Activated T-helper 17 cell treated with anti-CD3 and anti-CD28 coated beads, Interleukin-2, amount 50 U/mL, for 72 hours (primary cell): ENCODE data around the gene CARD11. TPM values are rescaled to one million over a fixed set of nuclear protein-coding genes. Genes with fewer than 3 reads are reported as not detected.
A peak's percentile ranks its signal among the peaks of the same experiment; 100 is the strongest.

Experiments used
- ATAC-seq: fragments of 150-1000 bp; cut with Tn5 transposase; replicated peaks from 2 replicates; pipeline ENCODE4 v1.10.0; 2021; ENCODE audit warnings: mild to moderate bottlenecking, moderate library complexity
- H3K27ac Mint-ChIP-seq: one replicate; pipeline ENCODE4 v1.8.0; 2022; ENCODE audit warnings: mixed read lengths
- H3K27me3 Mint-ChIP-seq: one replicate; pipeline ENCODE4 v1.8.0; 2022; ENCODE audit warnings: mixed read lengths
- H3K36me3 Mint-ChIP-seq: one replicate; pipeline ENCODE4 v1.8.0; 2022; ENCODE audit warnings: low read depth, mild to moderate bottlenecking, mixed read lengths
- H3K4me1 Mint-ChIP-seq: one replicate; pipeline ENCODE4 v1.8.0; 2022; ENCODE audit warnings: mixed read lengths
- H3K4me3 Mint-ChIP-seq: one replicate; pipeline ENCODE4 v1.8.0; 2022; ENCODE audit warnings: mild to moderate bottlenecking, mixed read lengths
- H3K9me3 Mint-ChIP-seq: one replicate; pipeline ENCODE4 v1.8.0; 2022; ENCODE audit warnings: mixed read lengths
- total RNA-seq, 2 donors: library from RNA; stranded (reverse); gene quantifications; one replicate each; pipeline ENCODE4 v1.2.3, GENCODE V29; 2022

The CARD11 gene
- total RNA-seq, 2 donors from 2014 or later: 98.7 to 112 TPM

DNA sequence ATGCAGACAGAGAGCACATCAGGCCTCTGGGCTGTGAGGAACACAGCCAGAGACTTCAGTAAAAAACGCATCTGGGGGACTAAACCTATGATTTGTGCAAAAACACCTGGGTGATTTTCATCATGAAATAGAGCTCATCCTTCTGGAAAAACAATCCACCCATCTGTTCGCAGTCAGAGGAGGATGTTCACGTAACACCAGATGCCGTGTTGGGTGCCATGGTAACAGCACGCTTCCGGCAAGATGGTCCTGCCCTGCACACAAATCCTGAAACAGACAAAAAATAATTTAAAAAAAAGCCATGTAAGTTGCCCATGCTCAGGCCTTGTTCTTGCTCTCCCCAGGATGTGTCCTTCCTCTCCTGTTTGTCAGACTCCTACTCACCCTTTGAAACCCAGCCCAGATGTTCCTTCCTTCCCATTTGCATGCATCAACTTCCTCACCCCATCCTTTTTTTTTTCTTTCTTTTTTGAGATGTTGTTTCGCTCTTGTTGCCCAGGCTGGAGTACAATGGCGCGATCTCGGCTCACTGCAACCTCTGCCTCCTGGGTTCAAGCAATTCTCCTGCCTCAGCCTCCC, 171.3 kb downstream of the CARD11 start:
- Mint-ChIP-seq H3K36me3 (no peaks in the 10 kb centered on the region), H3K4me1 (peaks cover 19% of the 10 kb centered on the region), H3K4me3 (no peak overlapping the region), H3K27me3 (no peaks in the 10 kb centered on the region), H3K27ac (peak overlapping the region; percentile 31), H3K9me3 (no peaks in the 10 kb centered on the region)
- no peak for ATAC-seq

- H3K4me3 Mint-ChIP-seq: peak overlapping the region; percentile 69
- H3K9me3 Mint-ChIP-seq: no peaks in the 10 kb centered on the region
- ATAC-seq: peak; percentile 94
- H3K27ac Mint-ChIP-seq: peak overlapping the region; percentile 86
- H3K36me3 Mint-ChIP-seq: no peaks in the 10 kb centered on the region
- H3K27me3 Mint-ChIP-seq: no peaks in the 10 kb centered on the region
- H3K4me1 Mint-ChIP-seq: peaks cover 19% of the 10 kb centered on the region
These were observed 173.2 kb downstream of the CARD11 start for GRCh38 chr7:2870471-2870931.

DNA sequence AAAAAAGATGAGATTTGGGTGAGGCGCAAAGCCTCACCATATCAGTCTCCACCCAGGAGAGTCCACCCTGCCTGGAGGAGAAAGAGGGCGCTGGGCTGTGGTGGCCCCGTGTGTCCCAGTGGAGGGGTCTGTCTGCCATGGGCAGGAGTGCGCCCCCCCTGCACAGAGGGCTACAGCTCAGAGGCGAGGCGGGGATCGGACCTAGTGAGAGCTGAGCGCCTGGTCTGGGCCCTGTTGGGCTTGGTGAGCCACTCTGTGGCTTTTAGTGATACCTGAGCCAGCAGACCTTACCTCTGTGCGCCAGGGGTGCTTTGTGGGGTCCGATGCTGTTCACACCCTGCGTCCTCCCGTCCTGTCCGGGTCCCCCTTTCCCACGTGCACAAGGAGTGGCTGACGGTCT, 173.7 kb downstream of the CARD11 start:
- peak overlapping the region; percentile 69 for H3K4me3 Mint-ChIP-seq
- ATAC-seq: no peak
- H3K27me3 Mint-ChIP-seq: no peaks in the 10 kb centered on the region
- no peaks in the 10 kb centered on the region for H3K36me3 Mint-ChIP-seq
- H3K4me1 Mint-ChIP-seq: peaks cover 20% of the 10 kb centered on the region
- no peaks in the 10 kb centered on the region for H3K9me3 Mint-ChIP-seq
- H3K27ac Mint-ChIP-seq: peak overlapping the region; percentile 86

- Mint-ChIP-seq H3K36me3 (no peaks in the 10 kb centered on the region), H3K4me1 (peaks cover 24% of the 10 kb centered on the region), H3K9me3 (no peaks in the 10 kb centered on the region), H3K27ac (no peak overlapping the region), H3K4me3 (no peak overlapping the region), H3K27me3 (no peaks in the 10 kb centered on the region)
- ATAC-seq: no peak
These were observed 177.1 kb downstream of the CARD11 start for GRCh38 chr7:2866601-2867000.

DNA sequence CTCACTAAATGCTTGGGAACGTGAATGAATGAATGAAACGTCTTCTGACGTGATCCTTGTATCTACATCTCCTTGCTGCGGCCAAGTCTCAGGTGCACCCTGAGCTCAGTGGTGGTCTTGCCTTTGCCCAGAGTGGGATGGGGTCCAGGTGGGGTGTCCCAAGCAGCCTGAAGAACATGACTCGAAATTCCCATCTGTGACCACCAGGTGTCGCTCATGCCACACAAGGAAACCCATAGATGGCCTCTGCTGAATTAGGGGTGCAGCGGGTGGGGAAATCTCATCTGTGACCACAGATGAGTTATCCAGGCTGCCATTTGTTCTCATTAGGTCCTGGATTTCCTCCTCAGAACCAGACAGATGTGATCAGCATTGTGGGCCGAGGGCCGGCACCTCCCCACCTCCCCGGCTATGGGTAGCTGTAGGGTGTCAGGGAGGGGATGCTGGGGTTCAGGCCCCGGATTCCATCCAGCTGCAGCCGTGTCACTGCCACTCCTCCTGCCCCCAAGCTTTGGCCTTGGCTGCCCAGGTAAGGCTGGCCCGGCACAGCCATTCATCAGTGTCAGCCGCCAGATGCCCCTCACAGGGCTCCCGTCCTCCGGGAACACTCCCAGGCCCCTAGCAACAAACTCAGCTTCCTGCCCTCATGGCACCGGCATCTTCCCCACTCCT, 178.5 kb downstream of the CARD11 start:
- H3K4me1 Mint-ChIP-seq: peaks cover 17% of the 10 kb centered on the region
- no peaks in the 10 kb centered on the region for H3K36me3 Mint-ChIP-seq
- peak overlapping the region; percentile 83 for H3K4me3 Mint-ChIP-seq
- peak overlapping the region; percentile 5 for H3K27ac Mint-ChIP-seq
- no peaks in the 10 kb centered on the region for H3K9me3 Mint-ChIP-seq
- no peaks in the 10 kb centered on the region for H3K27me3 Mint-ChIP-seq
- no peak for ATAC-seq

GRCh38 chr7:2864204-2864985, 179.3 kb downstream of the CARD11 start:
- H3K4me3 Mint-ChIP-seq: peak overlapping the region; percentile 83
- no peaks in the 10 kb centered on the region for H3K36me3 Mint-ChIP-seq
- peaks cover 15% of the 10 kb centered on the region for H3K4me1 Mint-ChIP-seq
- peak overlapping the region; percentile 92 for H3K27ac Mint-ChIP-seq
- H3K27me3 Mint-ChIP-seq: no peaks in the 10 kb centered on the region
- H3K9me3 Mint-ChIP-seq: no peaks in the 10 kb centered on the region
- ATAC-seq: no peak

DNA sequence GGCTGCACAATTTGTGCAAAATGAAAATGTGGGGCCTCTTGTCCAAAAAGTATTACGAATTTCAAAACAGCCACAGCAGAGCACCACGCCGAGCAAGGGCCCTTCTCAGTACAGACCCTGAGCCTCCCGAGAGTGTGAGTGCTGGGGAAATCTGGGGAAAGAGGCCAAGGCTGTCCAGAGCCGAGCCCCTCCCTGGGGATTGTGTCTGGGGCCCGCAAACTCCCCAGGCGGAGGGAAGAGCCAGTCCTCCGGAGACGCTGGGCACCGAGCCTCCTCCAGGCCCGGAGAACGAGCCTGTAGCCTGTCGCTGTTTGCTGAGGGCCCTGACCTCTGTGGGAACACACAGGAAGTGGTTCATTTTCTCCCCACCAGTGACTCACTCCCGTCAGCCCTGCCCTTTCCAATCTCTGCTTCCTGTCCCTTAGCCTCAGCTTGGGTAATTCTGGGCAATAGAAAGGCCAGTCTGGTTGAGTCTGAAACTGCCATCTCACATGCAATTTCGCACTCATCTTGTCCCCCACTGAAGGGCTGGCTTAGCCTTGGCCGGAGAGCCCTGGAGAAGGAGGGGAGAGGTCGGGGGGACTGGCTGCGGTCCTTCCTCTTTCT, 180.1 kb downstream of the CARD11 start:
- peak; percentile 99 for ATAC-seq
- Mint-ChIP-seq H3K9me3 (no peaks in the 10 kb centered on the region), H3K27me3 (no peaks in the 10 kb centered on the region), H3K4me1 (peaks cover 10% of the 10 kb centered on the region), H3K36me3 (no peaks in the 10 kb centered on the region), H3K27ac (peak overlapping the region; percentile 92), H3K4me3 (peak overlapping the region; percentile 83)

GRCh38 chr7:2862831-2863361, 180.8 kb downstream of the CARD11 start:
- Mint-ChIP-seq H3K27me3 (no peaks in the 10 kb centered on the region), H3K4me3 (peak overlapping the region; percentile 83), H3K9me3 (no peaks in the 10 kb centered on the region), H3K36me3 (no peaks in the 10 kb centered on the region), H3K27ac (peak overlapping the region; percentile 92), H3K4me1 (peaks cover 10% of the 10 kb centered on the region)
- no peak for ATAC-seq

DNA sequence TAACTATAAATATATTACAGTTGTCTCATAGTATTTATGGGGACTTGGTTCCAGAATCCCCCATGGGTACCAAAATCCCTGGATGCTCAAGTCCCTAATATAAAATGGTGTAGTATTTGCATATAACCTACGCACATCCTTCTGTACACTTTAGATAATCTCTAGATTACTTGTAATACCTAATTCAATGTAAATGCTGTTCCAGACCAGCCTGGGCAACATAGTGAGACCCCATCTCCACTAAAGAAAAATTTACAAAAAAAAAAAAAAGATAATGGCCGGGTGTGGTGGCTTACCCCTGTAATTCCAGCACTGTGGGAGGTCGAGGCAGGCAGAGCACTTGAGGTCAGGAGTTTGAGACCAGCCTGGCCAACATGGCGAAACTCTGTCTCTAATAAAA, 182.2 kb downstream of the CARD11 start:
- no peak overlapping the region for H3K27ac Mint-ChIP-seq
- no peak for ATAC-seq
- no peak overlapping the region for H3K4me3 Mint-ChIP-seq
- H3K36me3 Mint-ChIP-seq: no peaks in the 10 kb centered on the region
- H3K4me1 Mint-ChIP-seq: peaks cover 10% of the 10 kb centered on the region
- no peaks in the 10 kb centered on the region for H3K9me3 Mint-ChIP-seq
- no peaks in the 10 kb centered on the region for H3K27me3 Mint-ChIP-seq

DNA sequence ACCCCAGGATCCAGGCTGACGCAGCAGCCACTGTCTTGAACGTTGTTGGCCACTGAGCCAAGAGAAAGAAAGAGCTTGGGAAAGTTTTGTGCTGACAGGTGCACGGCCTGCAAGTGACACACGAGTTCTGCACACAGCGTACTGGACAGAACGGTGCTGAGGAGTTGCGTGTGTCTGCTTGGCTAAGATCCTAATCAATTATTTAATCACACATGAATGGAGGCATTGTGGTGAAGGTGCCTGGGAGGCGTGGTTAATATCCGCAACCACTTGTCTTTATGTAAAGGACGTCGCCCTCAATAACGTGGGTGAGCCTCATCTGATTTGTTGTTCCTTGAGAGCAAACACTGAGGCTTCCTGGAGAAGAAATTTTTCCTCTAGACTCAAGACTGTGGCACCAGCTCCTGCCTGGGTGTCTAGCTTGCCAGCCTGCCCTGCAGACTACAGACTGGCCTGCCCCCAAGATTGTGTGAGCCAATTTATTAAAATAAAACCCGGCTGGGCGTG, 183.0 kb downstream of the CARD11 start:
- Mint-ChIP-seq H3K27me3 (no peaks in the 10 kb centered on the region), H3K27ac (no peak overlapping the region), H3K4me3 (no peak overlapping the region), H3K36me3 (no peaks in the 10 kb centered on the region), H3K9me3 (no peaks in the 10 kb centered on the region), H3K4me1 (peaks cover 10% of the 10 kb centered on the region)
- ATAC-seq: no peak

GRCh38 chr7:2859952-2860351, 183.7 kb downstream of the CARD11 start:
- Mint-ChIP-seq H3K27ac (no peak overlapping the region), H3K9me3 (no peaks in the 10 kb centered on the region), H3K4me1 (peaks cover 9% of the 10 kb centered on the region), H3K36me3 (no peaks in the 10 kb centered on the region), H3K4me3 (no peak overlapping the region), H3K27me3 (no peaks in the 10 kb centered on the region)
- no peak for ATAC-seq

DNA sequence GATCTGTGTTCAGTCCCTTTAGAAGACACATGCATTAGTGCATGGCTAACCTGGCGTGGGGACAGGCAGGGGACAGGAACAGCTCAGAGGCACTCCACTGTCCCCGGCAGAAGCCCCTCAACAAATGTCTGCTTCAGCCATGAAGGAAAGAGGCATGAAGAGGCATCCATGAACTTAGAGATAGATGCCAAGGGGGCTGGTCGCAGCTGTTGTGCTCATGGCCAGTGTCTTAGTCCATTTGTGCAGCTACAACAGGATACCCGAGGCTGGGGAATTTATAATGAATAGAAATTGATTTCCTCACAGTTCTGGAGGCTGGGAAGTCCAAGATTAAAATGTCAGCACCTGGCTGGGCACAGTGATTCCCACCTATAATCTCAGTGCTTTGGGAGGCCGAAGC, 185.0 kb downstream of the CARD11 start:
- Mint-ChIP-seq H3K27me3 (no peaks in the 10 kb centered on the region), H3K36me3 (no peaks in the 10 kb centered on the region), H3K27ac (no peak overlapping the region), H3K4me1 (peaks cover 1% of the 10 kb centered on the region), H3K4me3 (no peak overlapping the region), H3K9me3 (no peaks in the 10 kb centered on the region)
- no peak for ATAC-seq

GRCh38 chr7:2856388-2857169, 187.1 kb downstream of the CARD11 start:
- Mint-ChIP-seq H3K4me1 (no peaks in the 10 kb centered on the region), H3K27me3 (no peaks in the 10 kb centered on the region), H3K9me3 (no peaks in the 10 kb centered on the region), H3K4me3 (no peak overlapping the region), H3K27ac (no peak overlapping the region), H3K36me3 (no peaks in the 10 kb centered on the region)
- ATAC-seq: no peak
